Stomach (tissue), 4 donors: ENCODE data around the gene DCAF5.

ENCODE experiments used
- CTCF ChIP-seq, 7 experiments: fragments of 450-650 bp in 4 of 7; fragments of 200-600 bp in 3 of 7; sonication (generic) in 3 of 7; IDR thresholded peaks; one replicate each; pipeline ENCODE4 v1.5.1; 2016 to 2019; ENCODE audit warnings: antibody characterized with exemption in 7 of 7, control low read depth in 2 of 7, mild to moderate bottlenecking in 1 of 7
- EP300 ChIP-seq: sonication (generic); formaldehyde crosslinking; IDR thresholded peaks from one replicate; pipeline ENCODE4 v1.6.1; 2017; ENCODE audit warnings: antibody characterized with exemption
- POLR2A ChIP-seq, 4 donors: fragments of 450-650 bp; IDR thresholded peaks; one replicate each; pipeline ENCODE4 v1.6.1; 2016; ENCODE audit warnings: antibody characterized with exemption in 4 of 4, control low read depth in 2 of 4, mild to moderate bottlenecking in 1 of 4, moderate library complexity in 1 of 4
- POLR2AphosphoS5 ChIP-seq, 3 donors: sonication (generic); formaldehyde crosslinking; IDR thresholded peaks; one replicate each; pipeline ENCODE4 v1.6.1; 2016; ENCODE audit warnings: antibody characterized with exemption in 3 of 3

- TF ChIP-seq POLR2A (IDR thresholded peaks at IDR 0.05) (no peak), CTCF (IDR thresholded peaks at IDR 0.05) (no peak), POLR2AphosphoS5 (IDR thresholded peaks at IDR 0.05) (no peak), EP300 (no peak)
Observed at GRCh38 chr14:69106451-69106850, 46.5 kb downstream of the DCAF5 start.
